ENCODE measurements around the gene U2AF2.
"Not testable (repeated sequence)": the region's sequence is repeated elsewhere in the genome, so short reads cannot be mapped to it uniquely, and the experiment has no call there.

U2AF2 gene

GRCh38 chr19:55702131-55702627 lies 47.3 kb downstream of the U2AF2 start:
- H3K27me3 Mint-ChIP-seq, result no peaks in the 10 kb centered on the region
- DNase-seq, result no peak
- ATAC-seq (replicated peaks), result no peak
- H3K4me1 Mint-ChIP-seq (ENCODE audit: low read depth in 2 of 2), result peaks cover 0 to 2% of the 10 kb centered on the region in 2 donors
- H3K4me3 Mint-ChIP-seq, result no peak overlapping the region
- H3K27ac Mint-ChIP-seq, result no peak overlapping the region
- H3K36me3 Mint-ChIP-seq (ENCODE audit: insufficient read depth), result peaks cover 8% of the 10 kb centered on the region
- H3K9me3 Mint-ChIP-seq, result no peaks in the 10 kb centered on the region

GRCh38 chr19:55703790-55704215 lies 49.0 kb downstream of the U2AF2 start:
- peak; percentile 20 to 40 (median 29) for DNase-seq
- Mint-ChIP-seq H3K27me3 (no peaks in the 10 kb centered on the region), H3K4me1 (ENCODE audit: low read depth in 2 of 2) (peaks cover 0 to 2% of the 10 kb centered on the region in 2 donors), H3K36me3 (ENCODE audit: insufficient read depth) (peaks cover 6% of the 10 kb centered on the region), H3K9me3 (no peaks in the 10 kb centered on the region), H3K4me3 (no peak overlapping the region), H3K27ac (no peak overlapping the region)
- peak; percentile 49 for ATAC-seq (replicated peaks)

- H3K4me3 Mint-ChIP-seq, result no peak overlapping the region
- ATAC-seq (replicated peaks) (no peak), DNase-seq (no peak)
- no peaks in the 10 kb centered on the region for H3K9me3 Mint-ChIP-seq
- H3K4me1 Mint-ChIP-seq (ENCODE audit: low read depth in 2 of 2), result peaks cover 0 to 2% of the 10 kb centered on the region in 2 donors
- no peak overlapping the region for H3K27ac Mint-ChIP-seq
- H3K36me3 Mint-ChIP-seq (ENCODE audit: insufficient read depth), result peaks cover 6% of the 10 kb centered on the region
- no peaks in the 10 kb centered on the region for H3K27me3 Mint-ChIP-seq
Observed at GRCh38 chr19:55704494-55705245, 49.8 kb downstream of the U2AF2 start.

- DNase-seq (no peak), ATAC-seq (replicated peaks) (no peak)
- peaks cover 0 to 2% of the 10 kb centered on the region in 2 donors for H3K4me1 Mint-ChIP-seq (ENCODE audit: low read depth in 2 of 2)
- no peak overlapping the region for H3K4me3 Mint-ChIP-seq
- peak overlapping the region in 1 of 2 donors; percentile 60 for H3K27ac Mint-ChIP-seq
- H3K36me3 Mint-ChIP-seq (ENCODE audit: insufficient read depth), result no peaks in the 10 kb centered on the region
- H3K9me3 Mint-ChIP-seq, result no peaks in the 10 kb centered on the region
- no peaks in the 10 kb centered on the region for H3K27me3 Mint-ChIP-seq
Observed at GRCh38 chr19:55705972-55706371, 51.1 kb downstream of the U2AF2 start.

DNA sequence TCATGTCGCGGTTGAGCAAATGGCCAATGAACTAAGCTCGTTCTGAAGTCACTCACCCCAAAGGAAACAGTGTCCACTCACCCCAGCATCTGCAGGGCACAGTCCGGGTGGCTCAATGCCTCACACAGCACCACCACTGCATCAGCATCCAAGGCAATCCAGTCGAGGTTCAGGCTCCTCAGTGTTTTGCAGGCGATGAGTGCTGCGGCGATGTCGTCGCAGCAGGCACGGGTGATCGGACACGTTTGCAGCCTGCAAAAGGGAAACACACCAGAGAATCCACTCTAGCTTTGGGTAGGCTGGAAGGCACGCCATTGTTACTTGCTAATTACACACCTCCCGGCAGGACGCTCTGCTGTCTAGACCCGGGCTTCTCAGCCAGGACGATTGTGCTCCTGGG lies 56.9 kb downstream of the U2AF2 start:
- DNase-seq, result no peak
- Mint-ChIP-seq H3K9me3 (no peaks in the 10 kb centered on the region), H3K4me3 (no peak overlapping the region), H3K27ac (no peak overlapping the region), H3K4me1 (ENCODE audit: low read depth in 2 of 2) (peaks cover 1 to 7% of the 10 kb centered on the region in 2 donors), H3K27me3 (peaks cover 4 to 6% of the 10 kb centered on the region in 2 donors), H3K36me3 (ENCODE audit: insufficient read depth) (peaks cover 2% of the 10 kb centered on the region)
- no peak for ATAC-seq (replicated peaks)

DNA sequence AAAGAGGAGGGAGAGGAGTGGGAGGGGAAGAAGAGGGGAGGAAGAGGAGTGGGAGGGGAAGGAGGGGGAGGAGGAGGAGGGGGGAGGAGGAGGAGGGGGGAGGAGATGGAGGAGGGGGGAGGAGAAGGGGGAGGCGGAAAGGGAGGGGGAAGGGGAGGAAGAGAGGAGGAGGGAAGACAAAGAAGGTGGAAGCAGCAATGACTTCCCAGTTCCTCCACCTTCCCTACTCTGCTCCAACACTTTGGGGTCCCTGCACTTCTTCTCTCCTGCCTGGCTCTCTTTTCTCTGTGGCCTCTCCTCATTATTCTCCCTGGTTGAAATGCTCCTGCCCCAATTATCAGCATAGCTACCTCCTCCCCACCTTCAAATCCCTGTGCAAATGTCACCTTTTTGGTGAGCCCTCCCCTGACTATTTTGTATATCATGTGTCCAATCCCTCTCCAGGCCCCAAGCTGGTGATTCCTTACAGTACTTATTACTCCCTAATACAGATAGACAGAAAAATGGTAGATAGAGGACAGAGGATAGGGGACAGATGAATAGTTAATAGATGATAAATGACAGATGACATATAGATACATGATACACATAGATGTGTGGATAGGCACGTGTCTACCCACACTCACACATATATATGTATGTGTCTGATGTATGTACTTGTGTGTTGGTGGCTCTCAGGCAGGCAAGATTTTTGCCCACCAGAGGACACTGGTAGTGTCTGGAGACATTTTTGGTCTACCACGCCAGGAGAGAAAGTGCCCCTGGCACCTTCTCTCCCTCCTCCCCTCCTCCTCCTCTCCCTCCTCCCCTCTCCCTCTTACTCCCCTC lies 58.2 kb downstream of the U2AF2 start:
- Mint-ChIP-seq H3K4me3 (no peak overlapping the region), H3K36me3 (ENCODE audit: insufficient read depth) (peaks cover 2% of the 10 kb centered on the region), H3K27ac (peak overlapping the region; percentile 46 to 78), H3K9me3 (no peaks in the 10 kb centered on the region), H3K27me3 (peaks cover 16 to 17% of the 10 kb centered on the region in 2 donors), H3K4me1 (ENCODE audit: low read depth in 2 of 2) (peaks cover 1 to 7% of the 10 kb centered on the region in 2 donors)
- no peak for DNase-seq
- no peak for ATAC-seq (replicated peaks)

DNA sequence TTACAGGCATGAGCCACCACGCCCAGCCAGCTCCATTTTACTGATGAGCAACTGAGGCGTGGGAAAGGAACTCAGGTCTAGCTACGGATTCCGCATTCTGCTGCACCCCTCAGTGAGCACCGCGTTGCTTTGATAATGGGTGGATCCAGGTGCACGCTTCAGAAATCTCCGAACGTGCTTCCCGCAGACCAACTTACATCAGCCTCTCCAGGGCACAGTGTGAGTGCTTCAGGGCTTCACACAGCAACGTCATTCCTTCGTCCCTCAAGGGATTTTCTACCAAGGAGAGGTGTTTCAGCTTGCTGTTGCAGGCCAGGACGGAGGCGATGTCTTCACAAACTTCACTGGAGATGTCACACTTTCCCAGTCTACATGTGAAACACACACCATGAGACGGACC lies 61.7 kb downstream of the U2AF2 start:
- Mint-ChIP-seq H3K9me3 (peaks cover 1 to 3% of the 10 kb centered on the region in 2 donors), H3K4me3 (no peak overlapping the region), H3K27ac (no peak overlapping the region), H3K27me3 (peaks cover 46 to 53% of the 10 kb centered on the region in 2 donors), H3K36me3 (ENCODE audit: insufficient read depth) (peaks cover 2% of the 10 kb centered on the region), H3K4me1 (ENCODE audit: low read depth in 2 of 2) (peaks cover 1 to 7% of the 10 kb centered on the region in 2 donors)
- ATAC-seq (replicated peaks), result no peak
- no peak for DNase-seq

DNA sequence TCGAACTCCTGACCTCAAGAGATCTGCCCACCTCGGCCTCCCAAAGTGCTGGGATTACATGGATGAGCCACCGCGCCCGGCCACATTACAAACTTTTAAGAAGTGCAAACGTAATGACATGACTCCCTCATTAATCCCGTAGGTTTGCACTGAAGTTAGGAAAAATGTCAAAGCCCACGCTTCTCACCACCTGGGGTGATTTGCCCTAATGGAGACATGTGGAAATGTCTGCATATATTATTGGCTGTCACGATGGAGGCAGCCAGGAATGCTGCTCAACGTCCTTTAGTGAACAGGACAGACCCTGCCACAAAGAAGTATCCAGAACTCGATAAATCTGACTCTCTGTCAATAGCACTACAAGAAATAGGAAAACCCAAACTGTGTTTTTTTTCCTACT lies 62.4 kb downstream of the U2AF2 start:
- Mint-ChIP-seq H3K36me3 (ENCODE audit: insufficient read depth) (peaks cover 2% of the 10 kb centered on the region), H3K4me1 (ENCODE audit: low read depth in 2 of 2) (peaks cover 1 to 6% of the 10 kb centered on the region in 2 donors), H3K27ac (no peak overlapping the region), H3K9me3 (peaks cover 8 to 9% of the 10 kb centered on the region in 2 donors), H3K4me3 (no peak overlapping the region), H3K27me3 (peaks cover 48 to 60% of the 10 kb centered on the region in 2 donors)
- DNase-seq (no peak), ATAC-seq (replicated peaks) (no peak)

DNA sequence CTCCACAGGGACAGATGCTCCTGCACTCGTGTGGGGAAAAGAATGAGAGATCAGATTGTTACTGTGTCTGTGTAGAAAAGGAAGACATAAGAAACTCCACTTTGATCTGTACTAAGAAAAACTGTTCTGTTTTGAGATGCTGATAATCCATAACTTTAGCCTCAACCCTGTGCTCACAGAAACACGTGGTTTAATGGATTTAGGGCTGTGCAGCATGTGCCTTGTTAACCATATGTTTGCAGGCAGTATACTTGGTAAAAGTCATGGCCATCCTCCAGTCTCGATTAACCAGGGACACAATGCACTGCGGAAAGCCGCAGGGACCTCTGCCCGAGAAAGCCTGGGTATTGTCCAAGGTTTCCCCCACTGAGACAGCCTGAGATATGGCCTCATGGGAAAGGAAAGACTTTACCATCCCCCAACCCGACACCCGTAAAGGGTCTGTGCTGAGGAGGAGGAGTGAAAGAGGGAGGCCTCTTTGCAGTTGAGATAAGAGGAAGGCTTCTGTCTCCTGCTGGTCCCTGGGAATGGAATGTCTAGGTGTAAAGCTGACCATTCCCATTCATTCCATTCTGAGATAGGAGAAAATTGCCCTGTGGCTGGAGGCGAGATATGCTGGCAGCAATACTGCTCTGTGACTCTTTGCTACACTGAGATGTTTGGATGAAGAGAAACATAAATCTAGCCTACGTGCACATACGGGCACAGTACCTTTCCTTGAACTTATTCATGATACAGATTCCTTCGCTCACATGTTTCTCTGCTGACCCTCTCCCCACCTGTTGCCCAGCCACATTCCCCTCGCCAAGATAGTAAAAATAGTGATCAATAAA lies 63.3 kb downstream of the U2AF2 start:
- not testable (repeated sequence) for ATAC-seq (replicated peaks); H3K4me1 Mint-ChIP-seq (ENCODE audit: low read depth in 2 of 2); H3K27ac Mint-ChIP-seq; DNase-seq; H3K36me3 Mint-ChIP-seq (ENCODE audit: insufficient read depth); H3K4me3 Mint-ChIP-seq
- Mint-ChIP-seq H3K27me3 (peaks cover 52 to 68% of the 10 kb centered on the region in 2 donors), H3K9me3 (peaks cover 13 to 14% of the 10 kb centered on the region in 2 donors)

GRCh38 chr19:55720214-55720746 lies 65.4 kb downstream of the U2AF2 start:
- DNase-seq (no peak), ATAC-seq (replicated peaks) (no peak)
- H3K4me3 Mint-ChIP-seq, result no peak overlapping the region
- no peak overlapping the region for H3K27ac Mint-ChIP-seq
- peaks cover 55 to 70% of the 10 kb centered on the region in 2 donors for H3K27me3 Mint-ChIP-seq
- peaks cover 13 to 14% of the 10 kb centered on the region in 2 donors for H3K9me3 Mint-ChIP-seq
- no peaks in the 10 kb centered on the region for H3K4me1 Mint-ChIP-seq (ENCODE audit: low read depth in 2 of 2)
- H3K36me3 Mint-ChIP-seq (ENCODE audit: insufficient read depth), result no peaks in the 10 kb centered on the region

GRCh38 chr19:55720801-55721200 lies 66.0 kb downstream of the U2AF2 start:
- DNase-seq, result no peak
- Mint-ChIP-seq H3K27me3 (peaks cover 57 to 70% of the 10 kb centered on the region in 2 donors), H3K27ac (no peak overlapping the region), H3K4me3 (no peak overlapping the region), H3K9me3 (peaks cover 13 to 14% of the 10 kb centered on the region in 2 donors), H3K4me1 (ENCODE audit: low read depth in 2 of 2) (no peaks in the 10 kb centered on the region), H3K36me3 (ENCODE audit: insufficient read depth) (no peaks in the 10 kb centered on the region)
- no peak for ATAC-seq (replicated peaks)

DNA sequence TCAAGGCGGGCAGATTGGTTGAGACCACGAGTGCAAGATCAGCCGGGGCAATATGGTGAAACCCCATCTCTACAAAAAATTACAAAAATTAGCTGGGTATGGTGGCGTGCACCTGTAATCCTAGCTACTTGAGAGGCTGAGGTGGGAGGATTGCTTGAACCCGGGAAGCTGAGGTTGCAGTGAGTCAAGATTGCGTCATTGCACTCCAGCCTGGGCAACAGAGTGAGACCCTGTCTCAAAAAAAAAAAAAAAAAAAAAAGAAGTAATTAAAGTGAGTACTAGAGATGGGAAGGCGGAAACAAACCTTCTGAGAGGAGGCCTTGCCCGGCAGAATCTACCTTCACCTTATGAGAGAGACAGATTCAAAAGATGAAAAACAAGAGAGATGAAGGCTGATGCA lies 68.7 kb downstream of the U2AF2 start:
- no peaks in the 10 kb centered on the region for H3K4me1 Mint-ChIP-seq (ENCODE audit: low read depth in 2 of 2)
- H3K36me3 Mint-ChIP-seq (ENCODE audit: insufficient read depth), result no peaks in the 10 kb centered on the region
- H3K4me3 Mint-ChIP-seq, result no peak overlapping the region
- no peak for DNase-seq
- no peak overlapping the region for H3K27ac Mint-ChIP-seq
- H3K9me3 Mint-ChIP-seq, result peaks cover 13 to 14% of the 10 kb centered on the region in 2 donors
- H3K27me3 Mint-ChIP-seq, result peaks cover 49 to 58% of the 10 kb centered on the region in 2 donors
- ATAC-seq (replicated peaks), result no peak
